ENCODE measurements around the gene RFX8. TPM values are rescaled to one million over a fixed set of nuclear protein-coding genes. Genes with fewer than 3 reads are reported as not detected.
"Not testable (repeated sequence)": the region's sequence is repeated elsewhere in the genome, so short reads cannot be mapped to it uniquely, and the experiment has no call there.

Gene RFX8
- total and polyA plus RNA-seq, 2 of the 13 experiments (the other 11 are each of a cell fraction or from before 2014, with no cell fraction given) = not detected

DNA sequence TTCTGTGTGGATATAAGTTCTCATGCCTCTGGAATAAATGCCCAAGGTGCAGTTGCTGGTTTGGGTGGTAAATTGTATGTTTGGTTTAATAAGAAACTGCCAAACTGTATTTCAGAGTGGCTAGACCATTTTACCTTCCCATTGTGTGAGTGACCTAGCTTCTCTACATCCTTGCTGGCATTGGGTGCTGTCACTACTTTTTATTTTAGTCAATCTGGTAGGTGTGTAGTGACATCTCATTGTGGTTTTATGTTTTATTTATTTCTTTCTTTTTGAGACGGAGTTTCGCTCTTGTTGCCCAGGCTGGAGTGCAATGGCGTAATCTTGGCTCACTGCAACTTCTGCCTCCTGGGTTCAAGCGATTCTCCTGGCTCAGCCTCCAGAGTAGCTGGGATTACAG lies 36.4 kb downstream of the RFX8 start:
- intact Hi-C loops (cut with micrococcal nuclease; ENCODE audit: unreplicated experiment); H3K36me3 ChIP-seq (replicated peaks in 1 of 2; ENCODE audit: control insufficient read depth in 1 of 2, insufficient read depth in 2 of 2, low read length in 2 of 2); in situ Hi-C loops (cut with HindIII; ENCODE audit: extremely low pct_ligation_motif_present, low pct_unique_long_range_greater_than_20kb); ATAC-seq; H3K4me2 ChIP-seq (ENCODE audit: low read depth, low read length); H3K27ac ChIP-seq (ENCODE audit: extremely low read length, insufficient read depth, low read length); H3K4me3 ChIP-seq (replicated peaks in 1 of 3; ENCODE audit: insufficient read depth in 1 of 3, low read depth in 2 of 3, low read length in 3 of 3); H4K20me1 ChIP-seq (ENCODE audit: insufficient read depth, low read length); H3K79me2 ChIP-seq (ENCODE audit: insufficient read depth, low read length); H3K9me3 ChIP-seq (ENCODE audit: low read length); POLR2A ChIA-PET; H2AFZ ChIP-seq (ENCODE audit: low read length); CTCF ChIA-PET (ENCODE audit: low intra/inter-chr PET ratio, low total read pairs); BruUV-seq (replicated peaks); DNase-seq (ENCODE audit: low spot score); H3K9ac ChIP-seq (ENCODE audit: insufficient read depth, low read depth, low read length); FAIRE-seq: not testable (repeated sequence)
- peaks cover 18% of the 10 kb centered on the region for H3K4me1 ChIP-seq (ENCODE audit: insufficient read depth, low read length)
- peaks cover 1 to 32% of the 10 kb centered on the region in 2 experiments; a peak in 4 of 5 replicates for H3K27me3 ChIP-seq (ENCODE audit: control insufficient read depth in 1 of 2, insufficient read depth in 2 of 2, low read length in 2 of 2)
- 65% methylated on average over 4 of the region's 4 CpGs for WGBS (ENCODE audit: low lambda C conversion rate)

- Histone ChIP-seq H3K79me2 (ENCODE audit: insufficient read depth, low read length) (no peaks in the 10 kb centered on the region), H3K4me2 (ENCODE audit: low read depth, low read length) (no peak overlapping the region), H3K9ac (ENCODE audit: insufficient read depth, low read depth, low read length) (no peak overlapping the region), H3K9me3 (ENCODE audit: low read length) (no peaks in the 10 kb centered on the region), H3K27me3 (ENCODE audit: control insufficient read depth in 1 of 2, insufficient read depth in 2 of 2, low read length in 2 of 2) (peaks cover 3 to 58% of the 10 kb centered on the region in 2 experiments), H3K4me3 (replicated peaks in 1 of 3; ENCODE audit: insufficient read depth in 1 of 3, low read depth in 2 of 3, low read length in 3 of 3) (no peak overlapping the region), H4K20me1 (ENCODE audit: insufficient read depth, low read length) (no peaks in the 10 kb centered on the region), H3K4me1 (ENCODE audit: insufficient read depth, low read length) (peaks cover 8% of the 10 kb centered on the region), H2AFZ (ENCODE audit: low read length) (no peak overlapping the region), H3K36me3 (replicated peaks in 1 of 2; ENCODE audit: control insufficient read depth in 1 of 2, insufficient read depth in 2 of 2, low read length in 2 of 2) (no peaks in the 10 kb centered on the region), H3K27ac (ENCODE audit: extremely low read length, insufficient read depth, low read length) (no peak overlapping the region)
- in situ Hi-C loops (cut with HindIII; ENCODE audit: extremely low pct_ligation_motif_present, low pct_unique_long_range_greater_than_20kb) (no loop called here), intact Hi-C loops (cut with micrococcal nuclease; ENCODE audit: unreplicated experiment) (no loop called here)
- BruUV-seq (replicated peaks) = no TSS peak
- WGBS (ENCODE audit: low lambda C conversion rate) = 78% methylated on average over 24 of the region's 24 CpGs
- no peak for DNase-seq (ENCODE audit: low spot score)
- TF ChIP-seq MAFF (IDR thresholded peaks at IDR 0.05; ENCODE audit: low read depth, low read length) (peak; percentile 90), ZNF367 (CRISPR knock-in tag; IDR thresholded peaks at IDR 0.05; ENCODE audit: borderline replicate concordance) (no peak), ZNF138 (CRISPR knock-in tag; IDR thresholded peaks at IDR 0.05; ENCODE audit: low read depth) (no peak), MAFK (conservative IDR thresholded peaks at IDR 0.05 in 1 of 2, IDR thresholded peaks at IDR 0.05 in 1 of 2; ENCODE audit: low read length in 2 of 2) (peak; percentile 88 to 95), ZBTB33 (CRISPR knock-in tag; IDR thresholded peaks at IDR 0.05) (peak; percentile 54; the same call in 1 of the 2 replicates), SALL2 (CRISPR knock-in tag; IDR thresholded peaks at IDR 0.05) (no peak), RBM39 (IDR thresholded peaks at IDR 0.05; ENCODE audit: low read depth, low read length, poor library complexity, severe bottlenecking) (no peak), ZNF563 (CRISPR knock-in tag; IDR thresholded peaks at IDR 0.05) (no peak)
- ATAC-seq = no peak
- FAIRE-seq = no peak
- CTCF ChIA-PET (ENCODE audit: low intra/inter-chr PET ratio, low total read pairs) = no interaction called here
- POLR2A ChIA-PET = no interaction called here
Observed at GRCh38 chr2:101435001-101435862, 39.7 kb downstream of the RFX8 start.
